Activated CD4-positive, alpha-beta T cell treated with anti-CD3 and anti-CD28 coated beads for 36 hours (primary cell): Measurements from ENCODE around the gene CD151. TPM values are rescaled to one million over a fixed set of nuclear protein-coding genes. Genes with fewer than 3 reads are reported as not detected.

ENCODE experiments used
- ATAC-seq: fragments of 200-7000 bp; cut with Tn5 transposase; one replicate; pipeline ENCODE4 v1.10.0; 2021; ENCODE audit warnings: mild to moderate bottlenecking, moderate library complexity
- CTCF ChIA-PET: fragments of 350-600 bp; sonication (Branson Sonifier 250); formaldehyde crosslinking; loops from one replicate; lab custom pipeline; 2021; ENCODE audit warnings: antibody characterized with exemption; lab: Charles Lee
- POLR2A ChIA-PET: fragments of 350-600 bp; sonication (Branson Sonifier 250); formaldehyde crosslinking; loops from one replicate; lab custom pipeline; 2021; ENCODE audit warnings: antibody characterized with exemption, inconsistent platforms; lab: Charles Lee
- DNase-seq: peaks from one replicate; pipeline ENCODE4 v3.0.0-alpha.2; 2020
- H3K27ac Mint-ChIP-seq: one replicate; pipeline ENCODE4 v1.8.0; 2021; ENCODE audit warnings: mixed read lengths
- H3K27me3 Mint-ChIP-seq: one replicate; pipeline ENCODE4 v1.8.0; 2021; ENCODE audit warnings: mixed read lengths
- H3K36me3 Mint-ChIP-seq: one replicate; pipeline ENCODE4 v1.8.0; 2021; ENCODE audit warnings: low read depth, mixed read lengths
- H3K4me1 Mint-ChIP-seq: one replicate; pipeline ENCODE4 v1.8.0; 2021; ENCODE audit warnings: mixed read lengths
- H3K4me3 Mint-ChIP-seq: one replicate; pipeline ENCODE4 v1.8.0; 2021; ENCODE audit warnings: mild to moderate bottlenecking, moderate library complexity, mixed read lengths
- H3K9me3 Mint-ChIP-seq: one replicate; pipeline ENCODE4 v1.8.0; 2021; ENCODE audit warnings: low read depth, mixed read lengths
- intact Hi-C, 2 experiments: fragments of 100-400 bp; cut with DNase I in 1 of 2; cut with micrococcal nuclease in 1 of 2; formaldehyde crosslinking; loops; one replicate each; pipeline versions ENCODE4 v1.14.2 to v1.15.1; 2022 to 2024; cut with DNase I, micrococcal nuclease
- total RNA-seq, 2 experiments: library from RNA; stranded (reverse); gene quantifications; one replicate each; pipeline ENCODE4 v1.2.3, GENCODE V29; 2021

Gene CD151
- 10 to 100 TPM; 36.8 to 38.6 TPM for total RNA-seq

DNA sequence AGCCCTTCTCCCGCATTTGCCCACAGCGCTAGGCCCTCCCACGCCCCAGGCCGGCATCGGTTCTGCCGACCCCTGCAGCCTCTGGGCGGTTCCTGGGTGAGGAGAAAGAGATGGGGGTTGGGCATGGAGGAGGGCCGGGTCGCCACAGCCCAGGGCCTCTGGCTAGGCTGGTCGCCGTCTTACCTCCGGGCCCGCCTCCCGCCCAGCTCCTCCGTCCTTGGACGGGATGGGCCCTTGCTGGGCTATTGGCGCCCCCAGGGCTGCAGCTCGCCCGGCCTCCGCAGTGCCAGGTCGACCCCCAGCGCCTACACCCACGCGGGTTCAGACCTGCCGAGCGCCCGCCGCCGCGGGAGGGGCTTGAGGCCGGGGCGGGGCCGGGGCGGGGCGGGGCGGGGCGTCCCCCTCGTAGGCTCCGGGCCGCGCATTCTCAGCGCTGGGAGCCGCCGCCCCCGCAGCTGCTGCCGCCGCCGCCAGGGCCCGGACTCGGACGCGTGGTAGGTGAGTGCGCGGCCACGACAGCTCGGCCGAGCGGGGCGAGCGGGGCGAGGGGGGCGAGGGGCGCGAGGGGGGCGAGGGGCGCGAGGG lies at the start of gene CD151:
CD151 (plus strand) TSS at position 424 of the 585 bp plus-strand sequence. CDS start 3,118 bp downstream, outside the sequence.
- Mint-ChIP-seq H3K4me3 (peak within 1 kb of the TSS; percentile 69), H3K27me3 (peaks cover 30% of the 10 kb centered on the region), H3K9me3 (no peaks in the 10 kb centered on the region), H3K4me1 (peaks cover 33% of the 10 kb centered on the region), H3K36me3 (no peaks in the 10 kb centered on the region), H3K27ac (peak within 1 kb of the TSS; percentile 31)
- peak; percentile 55 for ATAC-seq
- POLR2A ChIA-PET, result interaction anchor here (3.6 kb wide), 1 partner anchor 13 kb away, joined by 17 read pairs; the partner anchor contains the start of gene PNPLA2
- DNase-seq, result peak; percentile 75
- intact Hi-C loops, result loop anchor here in 1 of 2 experiments (1.0 to 5.0 kb wide), 2 partner anchors 10 to 430 kb away; partner anchors contain the start of genes POLR2L and TSPAN4
- CTCF ChIA-PET, result interaction anchor here (1.9 kb wide), 1 partner anchor 16 kb away, joined by 8 read pairs; no protein-coding TSS in a partner anchor

DNA sequence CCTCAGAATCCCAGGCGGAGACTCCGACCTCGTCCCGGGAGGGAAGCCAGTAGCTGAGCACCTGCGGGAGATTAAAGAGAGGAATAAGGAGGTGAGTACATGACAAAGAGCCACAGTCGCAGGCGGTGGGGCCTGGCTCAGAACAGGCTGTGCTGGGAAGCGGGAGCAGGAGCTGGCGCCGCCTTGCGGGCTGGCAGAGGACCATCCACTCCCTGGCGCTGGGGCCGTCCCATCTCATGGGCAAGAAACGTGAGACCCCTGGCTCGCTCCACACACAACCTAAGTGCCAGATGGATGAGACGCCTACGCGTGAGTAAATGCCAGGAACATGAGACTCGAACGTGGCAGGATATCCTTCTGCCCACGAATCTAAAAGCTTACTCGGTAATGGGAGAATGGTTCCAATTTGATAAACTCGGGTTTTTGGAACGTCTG lies 49.2 kb upstream of the CD151 start:
- H3K27ac Mint-ChIP-seq, result no peak overlapping the region
- ATAC-seq, result peak; percentile 85
- no peak overlapping the region for H3K4me3 Mint-ChIP-seq
- peak; percentile 75 for DNase-seq
- H3K4me1 Mint-ChIP-seq, result peaks cover 14% of the 10 kb centered on the region
- ChIA-PET CTCF (interaction anchor here (0.6 to 1.6 kb wide), 6 partner anchors 8 to 454 kb away, joined by 3 read pairs; partner anchors contain the start of gene TALDO1), POLR2A (interaction anchor here (1.6 kb wide), 1 partner anchor 26 kb away, joined by 5 read pairs; no protein-coding TSS in a partner anchor)
- H3K36me3 Mint-ChIP-seq, result peaks cover 9% of the 10 kb centered on the region
- no peaks in the 10 kb centered on the region for H3K27me3 Mint-ChIP-seq
- intact Hi-C loops, result no loop called here
- no peaks in the 10 kb centered on the region for H3K9me3 Mint-ChIP-seq

DNA sequence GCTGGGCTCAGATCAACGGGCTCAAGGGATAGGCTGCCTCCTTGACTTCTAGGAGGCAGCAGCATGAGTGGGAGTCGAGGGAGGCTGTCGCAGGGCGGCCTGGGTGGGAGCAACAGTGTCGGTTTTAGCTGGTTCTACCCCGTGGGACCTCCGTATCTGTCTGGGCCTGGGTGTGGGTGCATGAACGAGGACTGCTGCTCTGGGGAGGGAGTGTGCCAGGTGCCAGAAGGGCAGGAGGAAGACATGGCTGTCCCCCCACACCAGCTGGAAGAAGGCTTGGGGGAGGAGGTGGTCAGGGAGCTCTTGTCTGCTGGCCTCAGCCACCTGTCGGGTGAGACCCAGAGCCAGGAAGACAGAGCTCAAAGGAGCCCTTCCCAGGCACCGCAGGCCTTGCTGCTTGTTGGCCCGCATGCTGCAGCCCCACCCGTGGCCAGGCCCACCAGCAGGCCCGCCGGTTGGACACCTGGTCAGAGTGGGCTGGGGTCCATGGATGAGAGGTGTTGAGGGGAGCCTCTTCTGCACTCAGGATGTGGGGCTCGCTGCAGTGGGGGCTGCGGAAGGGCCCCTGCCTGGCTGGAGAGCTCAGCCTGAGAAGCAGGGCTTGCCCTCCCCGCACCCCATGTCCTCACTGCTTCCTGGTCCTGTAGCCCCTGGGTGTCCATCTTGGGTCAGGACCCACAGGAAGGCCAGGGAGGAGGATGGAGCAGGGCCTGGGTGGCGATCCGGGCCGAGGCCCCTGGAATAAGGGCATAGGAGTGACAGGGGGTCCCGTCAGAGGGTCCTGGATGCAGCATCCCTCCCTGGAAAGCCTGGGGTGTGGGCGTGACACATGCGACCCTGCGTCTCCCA lies 46.3 kb upstream of the CD151 start:
- H3K27me3 Mint-ChIP-seq, result no peaks in the 10 kb centered on the region
- ChIA-PET CTCF (no interaction called here), POLR2A (no interaction called here)
- H3K27ac Mint-ChIP-seq, result no peak overlapping the region
- intact Hi-C loops, result no loop called here
- H3K4me1 Mint-ChIP-seq, result peaks cover 8% of the 10 kb centered on the region
- H3K36me3 Mint-ChIP-seq, result peaks cover 13% of the 10 kb centered on the region
- H3K9me3 Mint-ChIP-seq, result no peaks in the 10 kb centered on the region
- no peak overlapping the region for H3K4me3 Mint-ChIP-seq
- no peak for DNase-seq
- no peak for ATAC-seq

DNA sequence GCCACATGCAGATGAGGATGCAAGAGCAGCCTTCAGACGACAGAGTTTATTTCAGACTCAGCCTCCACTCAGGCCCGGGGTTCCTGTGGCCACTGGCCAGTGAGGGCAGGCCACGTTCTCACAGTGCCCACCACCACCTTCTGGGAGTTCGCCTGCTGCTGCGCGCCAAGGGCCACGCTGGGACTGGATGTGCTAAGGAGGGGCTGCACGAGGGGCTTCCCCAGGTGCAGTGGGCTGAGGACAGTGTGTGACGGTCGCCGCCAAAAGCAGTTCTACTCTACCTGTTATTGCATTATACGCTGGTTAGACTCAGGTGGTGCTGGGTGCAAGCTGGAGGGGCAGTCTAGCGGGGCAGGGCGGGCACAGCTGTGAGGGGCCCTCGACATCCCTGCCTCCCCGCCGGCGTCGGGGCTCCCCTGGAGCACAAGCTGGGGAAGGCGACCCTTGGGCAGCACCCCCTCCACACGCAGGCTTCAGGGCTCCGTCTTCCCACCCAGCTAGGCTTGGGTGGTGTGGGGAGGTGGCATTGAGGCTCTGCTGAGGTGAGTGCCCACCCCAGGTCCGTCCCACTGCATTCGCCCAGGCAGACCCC lies 45.6 kb upstream of the CD151 start:
- DNase-seq, result no peak
- Mint-ChIP-seq H3K4me3 (no peak overlapping the region), H3K27ac (no peak overlapping the region), H3K4me1 (peaks cover 8% of the 10 kb centered on the region), H3K27me3 (no peaks in the 10 kb centered on the region), H3K36me3 (peaks cover 13% of the 10 kb centered on the region), H3K9me3 (no peaks in the 10 kb centered on the region)
- ChIA-PET CTCF (no interaction called here), POLR2A (no interaction called here)
- ATAC-seq, result no peak
- intact Hi-C loops, result no loop called here

DNA sequence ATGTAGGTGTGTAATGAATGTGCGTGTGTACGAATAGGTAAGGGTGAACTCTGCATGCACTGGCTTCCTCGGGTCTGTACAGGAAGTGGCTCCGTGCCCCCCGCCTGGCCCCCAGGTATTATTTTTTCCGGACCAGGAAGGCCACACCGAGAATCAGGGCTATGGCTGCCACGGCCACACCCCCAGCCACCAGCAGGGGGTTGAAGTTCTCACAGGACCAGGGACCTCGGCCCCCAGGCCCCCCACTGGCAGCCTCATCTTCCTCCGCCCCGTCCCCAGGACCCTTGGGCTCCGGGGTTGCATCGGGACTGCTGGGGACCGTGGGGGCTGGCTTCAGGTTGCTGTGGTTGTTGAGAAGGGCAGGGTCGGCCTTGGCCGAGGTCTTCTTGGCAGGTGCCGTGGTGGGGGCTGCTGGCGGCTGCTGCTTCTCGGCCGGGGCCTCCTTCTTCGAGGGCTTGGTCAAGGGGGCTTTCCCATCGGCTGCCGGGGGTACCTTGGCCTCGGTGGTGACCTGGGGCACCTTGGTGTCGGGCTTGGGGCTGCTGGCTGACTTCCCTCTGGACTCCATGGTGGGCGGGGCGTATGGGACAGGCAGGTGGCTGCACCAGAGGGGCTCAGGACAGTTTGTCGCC lies 44.6 kb upstream of the CD151 start:
- ATAC-seq, result no peak

DNA sequence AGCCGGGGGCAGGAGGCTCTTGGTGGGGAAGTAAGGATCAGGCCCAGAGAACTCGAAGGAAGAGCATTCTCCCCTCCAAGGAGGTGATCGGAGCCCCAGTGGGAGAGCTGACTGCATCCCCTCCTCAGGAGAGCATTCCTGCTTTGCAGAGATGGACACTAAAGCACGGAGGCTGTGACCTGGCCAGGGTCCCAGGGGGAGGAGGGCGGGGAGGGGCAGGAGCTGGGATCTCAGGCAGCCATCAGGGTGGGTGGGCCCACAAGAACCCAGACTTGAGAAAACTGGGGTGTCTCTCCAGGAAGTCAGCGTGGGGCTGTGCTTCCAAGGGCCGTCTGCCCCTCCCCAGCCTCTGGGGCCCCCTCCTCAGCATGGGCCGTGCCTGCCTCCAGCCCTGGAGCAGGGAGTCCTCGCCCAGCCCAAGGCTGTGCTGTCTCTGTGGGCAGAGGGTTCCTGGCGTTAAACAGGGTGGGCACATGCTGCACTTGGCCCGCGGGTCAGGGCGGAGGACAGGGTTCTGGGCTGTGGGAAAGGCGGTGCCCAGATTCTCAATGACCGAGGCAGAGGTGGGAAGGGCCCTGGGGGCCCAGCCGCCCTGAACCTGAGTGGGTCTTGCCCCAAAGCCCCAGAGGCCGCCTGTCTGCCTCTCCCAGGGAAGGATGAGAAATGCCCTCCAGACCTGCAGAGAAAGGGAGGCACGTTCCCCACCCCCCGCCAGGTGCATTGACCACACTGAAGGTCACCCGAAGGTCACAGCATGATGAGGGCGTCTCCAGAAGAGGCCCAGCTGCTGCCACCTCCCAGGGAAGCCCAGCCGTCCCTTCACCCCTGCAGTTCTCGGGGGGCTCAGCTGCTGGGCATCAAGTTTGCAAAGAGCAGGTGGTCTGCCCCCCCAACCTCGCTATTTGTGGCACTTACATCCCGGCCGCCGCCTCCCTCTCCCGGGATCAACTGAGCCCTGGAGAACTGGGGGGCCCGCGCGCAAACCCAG lies 43.5 kb upstream of the CD151 start:
- no peak overlapping the region for H3K27ac Mint-ChIP-seq
- POLR2A ChIA-PET, result interaction anchor here (0.6 kb wide), 1 partner anchor 17 kb away, joined by 8 read pairs; no protein-coding TSS in a partner anchor
- peak overlapping the region; percentile 28 for H3K4me3 Mint-ChIP-seq
- H3K27me3 Mint-ChIP-seq, result no peaks in the 10 kb centered on the region
- DNase-seq (no peak), ATAC-seq (no peak)
- CTCF ChIA-PET, result interaction anchor here (0.6 kb wide), 1 partner anchor 15 kb away, joined by 3 read pairs; no protein-coding TSS in a partner anchor
- no peaks in the 10 kb centered on the region for H3K9me3 Mint-ChIP-seq
- H3K4me1 Mint-ChIP-seq, result peaks cover 3% of the 10 kb centered on the region
- H3K36me3 Mint-ChIP-seq, result peaks cover 13% of the 10 kb centered on the region
- intact Hi-C loops, result no loop called here

More for the DNA sequence above, 44.6 kb upstream of the CD151 start:
- Mint-ChIP-seq H3K36me3 (peaks cover 13% of the 10 kb centered on the region), H3K9me3 (no peaks in the 10 kb centered on the region), H3K27ac (no peak overlapping the region), H3K4me1 (peaks cover 8% of the 10 kb centered on the region), H3K4me3 (no peak overlapping the region), H3K27me3 (no peaks in the 10 kb centered on the region)
- ChIA-PET CTCF (no interaction called here), POLR2A (no interaction called here)
- intact Hi-C loops, result no loop called here
- DNase-seq, result no peak

DNA sequence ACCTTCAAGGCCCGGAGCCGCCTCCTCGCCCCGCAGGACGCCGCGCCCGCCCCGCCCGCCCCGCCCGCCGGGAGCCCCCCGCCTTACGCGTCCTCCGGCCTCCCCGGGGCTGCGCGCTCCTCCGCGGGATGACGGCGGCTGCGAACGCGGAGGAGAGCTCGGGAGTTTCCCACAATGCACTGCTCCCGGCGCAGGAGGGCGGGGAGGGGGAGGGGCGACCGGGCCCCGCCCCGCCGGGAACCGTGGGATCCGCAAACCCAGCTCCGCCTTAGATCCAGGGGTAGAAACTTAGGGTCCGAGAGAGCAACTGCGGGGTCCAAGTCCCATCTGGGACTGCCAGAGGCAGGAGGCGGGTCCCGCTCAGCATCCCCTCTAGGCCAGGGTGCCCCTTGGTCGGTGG lies 42.8 kb upstream of the CD151 start, which contains the start of gene CEND1:
CEND1 (minus strand) TSS at position 148 of the 400 bp plus-strand sequence. CDS start 1,514 bp downstream, outside the sequence.
- Mint-ChIP-seq H3K9me3 (no peaks in the 10 kb centered on the region), H3K27me3 (no peaks in the 10 kb centered on the region), H3K4me3 (peak within 1 kb of the TSS; percentile 28), H3K27ac (no peak within 1 kb of the TSS), H3K36me3 (peaks cover 17% of the 10 kb centered on the region), H3K4me1 (peaks cover 6% of the 10 kb centered on the region)
- ATAC-seq (peak; percentile 64), DNase-seq (peak; percentile 76)
- ChIA-PET CTCF (interaction anchor here (0.6 kb wide), 1 partner anchor 15 kb away, joined by 3 read pairs; no protein-coding TSS in a partner anchor), POLR2A (interaction anchor here (0.6 kb wide), 1 partner anchor 16 kb away, joined by 8 read pairs; no protein-coding TSS in a partner anchor)
- intact Hi-C loops, result loop anchor here (1.0 to 10.0 kb wide), 2 partner anchors 13 to 215 kb away; partner anchors contain the start of genes GATD1 (in 1 of the 2) and PHRF1 (in 1 of the 2)

DNA sequence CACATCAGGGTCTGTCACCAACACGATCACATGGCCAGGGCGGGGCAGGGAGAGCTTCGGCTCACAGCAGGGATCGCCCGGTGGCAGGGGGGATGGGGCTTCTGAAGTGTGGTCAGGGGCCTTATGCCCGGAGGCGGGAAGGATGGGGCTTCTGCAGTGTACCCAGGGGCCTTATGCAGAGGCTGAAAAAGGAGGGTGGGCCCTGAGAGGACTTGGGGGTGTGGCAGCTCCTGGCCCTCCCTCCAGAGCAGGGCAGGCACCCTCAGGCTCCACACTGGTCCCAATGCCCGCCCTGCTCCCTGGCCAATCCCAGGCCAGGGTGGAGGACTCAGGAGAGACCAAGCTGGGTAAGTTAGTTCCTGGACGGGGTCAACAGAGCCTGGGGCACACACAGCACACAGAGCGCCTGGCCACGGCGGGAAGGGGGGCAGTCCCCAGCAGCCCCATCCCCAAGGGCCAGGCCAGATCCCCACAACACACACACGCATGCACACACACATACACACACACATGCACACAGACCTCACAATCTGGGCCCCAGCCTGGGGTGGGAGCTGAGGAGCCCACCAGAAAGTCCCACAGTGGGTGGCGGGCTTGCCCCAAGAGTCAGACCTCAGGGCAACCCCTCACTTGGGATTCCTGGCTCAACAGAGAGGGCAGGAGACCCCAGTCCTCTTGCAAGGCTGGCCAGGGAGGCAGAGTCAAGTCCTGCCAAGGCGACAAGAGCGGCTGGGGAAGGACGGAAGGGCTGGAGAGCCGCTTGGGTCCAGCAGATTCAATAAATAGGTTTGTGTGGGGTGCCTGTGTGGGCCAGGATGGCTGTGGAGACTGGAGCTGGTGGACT lies 41.8 kb upstream of the CD151 start:
- no peak overlapping the region for H3K4me3 Mint-ChIP-seq
- H3K27ac Mint-ChIP-seq, result no peak overlapping the region
- no peak for DNase-seq
- no peaks in the 10 kb centered on the region for H3K27me3 Mint-ChIP-seq
- POLR2A ChIA-PET, result no interaction called here
- H3K36me3 Mint-ChIP-seq, result peaks cover 17% of the 10 kb centered on the region
- peak; percentile 3 for ATAC-seq
- peaks cover 8% of the 10 kb centered on the region for H3K4me1 Mint-ChIP-seq
- intact Hi-C loops, result loop anchor here (1.0 to 10.0 kb wide), 2 partner anchors 14 to 216 kb away; partner anchors contain the start of genes GATD1 (in 1 of the 2) and PHRF1 (in 1 of the 2)
- CTCF ChIA-PET, result no interaction called here
- no peaks in the 10 kb centered on the region for H3K9me3 Mint-ChIP-seq
